Stimulated activated naive CD8-positive, alpha-beta T cell treated with anti-CD3 and anti-CD28 coated beads, Interleukin-15, Interleukin-2, amounts not matched to agents 100 U/mL and 50 U/mL, for 24 hours (primary cell): ENCODE measurements around the gene SLC16A6.
A peak's percentile ranks its signal among the peaks of the same experiment; 100 is the strongest.
"Not testable (repeated sequence)": the region's sequence is repeated elsewhere in the genome, so short reads cannot be mapped to it uniquely, and the experiment has no call there.

Source experiments
- ATAC-seq: fragments of 150-1000 bp; cut with Tn5 transposase; one replicate; pipeline ENCODE4 v1.10.0; 2021
- DNase-seq: peaks from one replicate; pipeline ENCODE4 v3.0.0; 2021

The SLC16A6 gene

DNA sequence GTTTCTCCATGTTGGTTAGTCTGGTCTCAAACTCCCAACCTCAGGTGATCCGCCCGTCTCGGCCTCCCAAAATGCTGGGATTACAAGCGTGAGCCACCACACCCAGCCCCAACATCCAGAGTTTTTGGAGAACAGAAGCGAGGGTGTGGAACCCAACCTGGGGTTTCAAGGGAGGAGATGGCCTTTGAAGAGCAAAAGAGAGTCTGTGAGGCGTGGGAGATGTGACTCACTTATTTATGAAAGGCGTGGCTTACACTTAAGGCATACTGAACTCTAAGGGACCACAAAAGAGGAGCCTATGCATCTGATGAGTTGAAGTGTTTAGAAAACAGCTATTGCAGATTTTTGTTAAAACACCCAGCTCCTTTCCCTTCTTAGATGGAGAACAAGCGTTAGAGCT, 19.2 kb upstream of the SLC16A6 start:
- ATAC-seq (peak; percentile 85), DNase-seq (no peak)

DNA sequence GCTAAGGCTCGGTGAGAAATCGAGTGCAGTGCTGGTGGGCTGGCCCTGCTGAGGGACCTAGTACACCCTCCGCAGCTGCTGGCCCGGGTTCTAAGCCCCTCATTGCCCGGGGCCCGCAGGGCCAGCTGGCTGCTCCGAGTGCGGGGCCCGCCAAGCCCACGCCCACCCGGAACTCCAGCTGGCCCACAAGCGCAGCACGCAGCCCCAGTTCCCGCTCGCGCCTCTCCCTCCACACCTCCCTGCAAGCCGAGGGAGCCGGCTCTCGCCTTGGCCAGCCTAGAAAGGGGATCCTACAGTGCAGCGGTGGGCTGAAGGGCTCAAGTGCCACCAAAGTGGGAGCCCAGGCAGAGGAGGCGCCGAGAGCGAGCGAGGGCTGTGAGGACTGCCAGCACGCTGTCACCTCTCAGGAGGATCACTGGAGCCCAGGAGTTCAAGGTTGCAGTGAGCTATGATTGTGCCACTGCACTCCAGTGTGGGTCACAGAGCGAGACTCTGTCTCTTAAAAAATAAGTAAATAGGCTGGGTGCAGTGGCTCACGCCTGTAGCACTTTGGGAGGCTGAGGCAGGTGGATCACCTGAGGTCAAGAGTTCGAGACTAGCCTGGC, 18.2 kb upstream of the SLC16A6 start:
- ATAC-seq, DNase-seq: not testable (repeated sequence)

DNA sequence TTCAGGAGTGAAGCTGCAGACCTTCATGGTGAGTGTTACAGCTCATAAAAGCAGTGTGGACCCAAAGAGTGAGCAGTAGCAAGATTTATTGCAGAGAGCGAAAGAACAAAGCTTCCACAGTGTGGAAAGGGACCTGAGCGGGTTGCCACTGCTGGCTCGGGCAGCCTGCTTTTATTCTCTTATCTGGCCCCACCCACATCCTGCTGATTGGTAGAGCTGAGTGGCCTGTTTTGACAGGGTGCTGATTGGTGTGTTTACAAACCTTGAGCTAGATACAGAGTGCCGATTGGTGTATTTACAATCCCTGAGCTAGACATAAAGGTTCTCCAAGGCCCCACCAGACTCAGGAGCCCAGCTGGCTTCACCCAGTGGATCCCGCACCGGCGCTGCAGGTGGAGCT, 17.6 kb upstream of the SLC16A6 start:
- not testable (repeated sequence) for ATAC-seq, DNase-seq

DNA sequence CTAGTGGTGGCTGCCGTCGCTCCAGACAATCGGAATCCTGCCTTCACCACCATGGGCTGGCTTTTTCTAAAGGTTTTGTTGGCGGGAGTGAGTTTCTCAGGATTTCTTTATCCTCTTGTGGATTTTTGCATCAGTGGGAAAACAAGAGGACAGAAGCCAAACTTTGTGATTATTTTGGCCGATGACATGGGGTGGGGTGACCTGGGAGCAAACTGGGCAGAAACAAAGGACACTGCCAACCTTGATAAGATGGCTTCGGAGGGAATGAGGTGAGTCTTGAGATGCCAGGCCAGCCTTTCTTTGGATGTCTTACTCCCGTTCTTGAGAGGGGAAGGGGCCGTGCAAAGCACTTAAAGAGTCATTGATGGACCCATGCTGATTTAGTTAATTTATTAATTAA, 16.5 kb upstream of the SLC16A6 start:
- no peak for DNase-seq
- no peak for ATAC-seq

DNA sequence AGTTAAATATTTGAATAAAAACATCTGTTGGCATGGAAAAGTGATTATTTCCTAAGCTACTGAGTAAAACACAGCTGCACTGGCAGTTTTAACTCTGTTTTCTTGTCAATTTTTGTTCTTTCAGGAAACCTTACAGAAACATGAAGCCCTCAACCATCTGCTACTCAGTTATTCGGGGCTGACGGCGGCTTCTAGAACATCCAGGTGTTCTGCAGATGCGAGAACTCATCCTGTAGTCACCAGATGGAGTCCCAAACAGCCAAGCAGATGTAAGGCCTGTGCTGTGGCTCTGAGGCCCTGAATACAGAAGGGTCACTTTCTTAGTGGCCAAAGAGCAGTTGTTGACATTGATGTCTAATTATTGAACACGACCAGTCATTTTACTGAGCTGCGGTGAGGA, 15.9 kb upstream of the SLC16A6 start:
- no peak for ATAC-seq

DNA sequence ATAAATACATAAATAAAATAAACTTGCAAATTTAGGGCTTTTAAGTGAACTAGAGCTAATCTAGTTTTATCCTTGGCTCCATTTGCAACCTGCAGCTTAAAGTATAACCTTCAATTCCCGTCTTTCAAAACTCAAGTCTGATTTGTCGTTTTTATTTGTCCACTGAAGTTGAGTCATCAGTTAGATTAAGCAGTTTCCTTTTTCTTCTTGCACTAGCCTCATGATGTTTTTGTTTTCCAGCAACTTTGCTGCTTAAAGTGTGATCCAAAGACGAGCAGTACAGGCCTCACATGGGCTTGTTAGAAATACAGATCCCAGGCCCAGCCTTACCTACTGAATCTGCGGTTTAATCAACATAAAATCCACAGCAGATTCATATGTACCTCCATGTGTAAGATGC, 14.2 kb upstream of the SLC16A6 start:
- DNase-seq (no peak), ATAC-seq (no peak)

More for the DNA sequence above, 15.9 kb upstream of the SLC16A6 start:
- DNase-seq, result no peak

DNA sequence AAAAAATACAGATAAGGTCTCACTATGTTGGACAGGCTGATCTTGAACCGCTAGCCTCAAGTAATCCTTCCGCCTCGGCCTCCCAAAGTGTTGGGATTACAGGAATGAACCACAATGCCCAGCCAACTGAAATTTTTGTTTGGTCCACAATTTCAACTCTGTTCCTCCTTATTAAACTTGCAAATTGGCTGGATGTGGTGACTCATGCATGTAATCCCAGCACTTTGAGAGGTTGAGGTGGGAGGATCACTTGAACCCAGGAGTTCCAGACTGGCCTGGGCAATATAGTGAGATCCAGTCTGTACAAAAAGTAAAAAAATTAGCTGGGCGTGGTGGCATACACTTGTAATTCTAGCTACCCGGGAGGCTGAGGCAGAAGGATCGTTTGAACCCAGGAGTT, 13.8 kb upstream of the SLC16A6 start:
- DNase-seq (no peak), ATAC-seq (no peak)

DNA sequence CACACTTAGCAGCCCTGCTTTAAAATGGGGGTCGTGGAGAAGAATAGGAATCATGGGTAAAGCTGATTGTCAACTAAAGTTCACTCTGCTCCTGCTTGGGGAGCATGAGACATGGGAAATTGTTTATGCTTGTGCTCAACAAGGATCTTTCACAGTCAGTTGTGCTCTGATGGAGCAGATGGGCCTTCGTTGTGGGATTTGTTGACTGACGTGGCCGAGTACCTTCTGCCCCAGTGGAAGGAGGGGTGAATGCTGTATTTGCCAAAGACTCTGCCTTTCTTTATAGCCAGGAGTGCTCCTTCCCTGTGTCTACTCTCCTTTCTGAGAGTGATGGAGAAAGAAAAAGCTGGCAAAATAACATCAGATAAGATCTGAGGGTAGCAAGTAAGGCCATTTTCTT, 11.7 kb upstream of the SLC16A6 start:
- ATAC-seq (no peak), DNase-seq (no peak)

DNA sequence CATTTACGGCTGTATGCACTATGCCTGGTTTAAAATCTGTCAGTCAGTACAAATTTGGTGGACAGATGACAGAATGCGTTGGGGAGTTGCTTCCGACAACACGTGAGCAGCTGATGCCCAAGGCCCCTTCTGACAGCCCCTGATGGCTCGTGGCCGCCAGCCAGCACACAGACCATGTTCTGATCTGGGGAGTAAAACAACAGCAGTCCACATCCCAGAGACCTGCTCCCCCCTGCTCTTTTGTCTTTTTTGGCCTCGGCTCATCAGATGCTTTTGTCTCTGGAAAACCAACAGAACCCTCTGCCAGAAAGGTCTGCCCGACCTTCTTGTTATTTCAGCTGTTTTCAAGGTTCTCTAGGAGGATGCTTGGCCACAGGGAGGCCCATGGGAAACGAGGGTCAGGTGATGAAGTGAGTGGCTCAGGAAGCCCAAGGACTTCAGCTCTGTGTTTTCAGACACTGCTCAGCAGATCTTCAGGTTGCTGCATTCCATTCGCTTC, 11.2 kb upstream of the SLC16A6 start:
- ATAC-seq (no peak), DNase-seq (no peak)

DNA sequence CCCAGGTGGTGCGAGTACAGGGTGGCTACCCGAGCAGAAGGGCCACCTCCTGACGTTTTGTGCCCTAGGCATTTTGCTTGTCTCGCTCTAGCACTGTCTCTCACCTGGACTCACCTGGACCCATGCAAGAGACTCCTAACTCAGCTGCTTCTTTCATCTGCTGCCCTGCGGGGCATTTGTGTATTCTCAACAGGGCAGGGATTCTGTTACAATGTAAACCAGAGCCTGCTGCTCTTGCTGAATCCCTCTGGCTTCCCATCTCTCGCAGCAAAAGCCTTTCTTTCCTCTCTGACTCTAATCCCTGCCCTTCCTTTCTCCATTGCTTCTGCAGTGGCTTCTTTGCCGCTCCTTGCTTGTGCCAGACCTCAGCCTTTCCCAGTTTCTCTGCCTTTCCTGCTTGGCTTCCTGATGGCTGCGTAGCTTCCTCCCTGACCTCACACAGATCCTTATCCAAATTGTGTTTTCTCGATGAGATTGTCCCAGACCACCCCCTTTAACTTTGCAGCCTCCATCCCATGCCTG, 10.6 kb upstream of the SLC16A6 start:
- ATAC-seq (no peak), DNase-seq (no peak)

DNA sequence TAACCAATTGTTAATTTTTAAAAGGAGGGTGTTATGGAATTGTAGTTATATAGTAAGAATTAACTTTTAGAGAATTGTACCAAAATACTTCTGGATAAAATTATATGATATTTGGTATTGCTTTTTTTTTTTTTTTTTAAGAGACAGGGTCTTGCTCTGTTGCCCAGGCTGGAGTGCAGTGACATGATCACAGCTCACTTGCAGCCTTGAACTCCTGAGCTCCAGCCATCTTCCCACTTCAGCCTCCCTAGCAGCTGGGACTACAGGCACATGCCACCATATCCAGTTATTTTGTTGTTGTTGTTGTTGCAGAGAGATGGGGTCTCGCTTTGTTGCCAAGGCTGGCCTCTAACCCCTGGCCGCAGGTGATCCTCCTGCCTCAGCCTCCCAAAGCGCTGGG, 8.9 kb upstream of the SLC16A6 start:
- DNase-seq (no peak), ATAC-seq (no peak)

DNA sequence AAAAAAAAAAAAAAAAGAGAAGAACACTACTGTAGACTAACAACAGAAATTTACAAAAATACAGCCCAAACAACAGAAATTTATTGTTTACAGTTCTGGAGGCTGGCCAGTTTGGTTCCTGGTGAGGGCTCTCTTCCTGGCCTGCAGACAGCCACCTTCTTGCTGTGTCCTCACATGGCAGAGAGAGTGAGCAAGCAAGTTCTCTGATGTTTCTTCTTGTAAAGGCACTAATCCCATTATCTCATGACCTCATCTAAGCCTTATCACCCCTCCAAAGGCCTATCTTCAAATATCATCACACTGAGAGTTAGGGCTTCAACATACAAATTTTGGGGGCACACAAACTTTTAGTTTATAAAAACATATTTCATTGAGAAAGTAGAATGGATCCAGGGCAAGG, 7.7 kb upstream of the SLC16A6 start:
- no peak for ATAC-seq
- no peak for DNase-seq

DNA sequence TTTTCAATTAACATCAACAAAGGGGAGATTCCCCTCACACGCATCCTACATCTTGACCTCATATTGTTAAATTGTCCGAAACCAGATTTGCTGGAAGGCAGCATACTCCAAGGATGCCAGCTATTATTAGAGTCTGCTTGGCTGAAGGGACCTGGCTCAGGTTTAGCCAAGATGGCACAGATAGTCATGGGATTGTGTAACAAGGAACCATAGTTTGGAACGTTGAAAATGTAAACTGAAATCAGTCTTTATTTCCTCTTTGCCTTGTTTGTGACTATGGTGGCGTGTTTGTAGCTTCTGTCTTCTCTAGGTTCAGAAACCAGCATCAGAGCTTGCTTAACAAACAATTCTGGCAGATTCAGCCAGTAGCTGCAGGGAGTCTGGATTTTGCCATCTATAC, 6.3 kb upstream of the SLC16A6 start:
- ATAC-seq, result no peak
- DNase-seq, result no peak

DNA sequence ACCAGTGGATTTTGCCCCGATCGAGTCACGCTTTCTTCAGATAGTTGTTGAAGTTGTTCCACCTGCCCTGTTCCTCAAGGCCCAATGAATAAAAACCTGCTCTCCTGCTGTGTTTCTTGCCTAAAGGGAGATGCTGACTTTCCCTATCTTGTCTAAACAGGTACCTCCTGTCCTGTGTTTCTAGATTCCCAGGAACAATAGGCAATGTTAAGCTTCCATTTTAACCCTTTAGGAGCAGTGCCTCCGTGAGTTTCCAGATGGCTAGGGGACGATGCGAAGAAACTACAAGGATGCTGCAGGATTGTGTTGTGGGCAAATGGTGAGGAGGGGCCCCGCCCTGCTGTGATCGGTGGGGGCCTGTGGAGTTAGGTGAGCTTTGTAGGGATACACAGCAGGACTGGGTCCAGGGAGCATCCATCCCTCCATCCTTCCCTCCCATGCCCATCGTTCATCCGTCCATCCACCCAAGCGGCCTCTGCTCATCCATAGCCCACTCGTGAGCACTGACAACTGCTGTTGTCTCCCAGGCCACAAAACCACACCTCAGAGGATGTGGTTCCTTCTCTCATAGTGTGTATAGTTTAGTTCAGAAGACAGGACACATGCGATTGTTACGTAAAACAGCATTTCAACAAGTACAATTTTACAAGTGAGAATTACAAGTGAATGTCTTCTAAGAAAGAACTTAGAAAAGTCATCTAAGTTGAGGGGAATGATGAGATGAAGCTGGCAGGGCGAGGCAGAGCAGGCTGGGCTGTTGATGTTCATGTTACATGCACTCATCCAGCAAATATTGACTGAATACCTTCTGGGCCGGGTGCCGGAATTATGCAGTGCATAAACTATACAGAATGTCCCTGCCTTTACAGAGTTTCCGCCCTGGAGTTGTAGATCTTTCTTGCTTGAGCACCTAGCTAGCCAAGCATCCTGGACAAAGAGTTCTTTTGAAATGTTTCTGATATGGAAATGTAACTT, 5.6 kb upstream of the SLC16A6 start:
- DNase-seq (peak; percentile 43), ATAC-seq (no peak)

DNA sequence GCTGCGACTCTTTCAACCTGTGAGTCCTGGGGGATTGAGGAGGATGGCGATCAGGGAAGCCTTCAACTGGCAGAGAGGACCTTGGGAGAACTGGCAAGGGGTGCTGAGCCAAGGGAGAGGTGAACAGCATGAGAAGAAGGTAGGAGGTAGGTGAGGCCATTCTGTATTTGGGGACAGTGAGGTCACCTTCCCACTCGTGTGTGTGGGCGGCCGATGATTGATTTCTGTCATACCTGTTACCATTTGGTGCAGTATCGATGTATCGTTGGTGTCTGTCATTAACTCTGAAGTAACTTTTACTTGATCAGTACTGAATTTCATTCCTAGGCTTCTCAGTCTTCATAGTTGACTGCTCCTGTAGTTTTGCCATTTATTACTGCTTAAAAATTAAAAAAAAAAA, 4.2 kb upstream of the SLC16A6 start:
- DNase-seq, result peak; percentile 42
- ATAC-seq, result no peak

DNA sequence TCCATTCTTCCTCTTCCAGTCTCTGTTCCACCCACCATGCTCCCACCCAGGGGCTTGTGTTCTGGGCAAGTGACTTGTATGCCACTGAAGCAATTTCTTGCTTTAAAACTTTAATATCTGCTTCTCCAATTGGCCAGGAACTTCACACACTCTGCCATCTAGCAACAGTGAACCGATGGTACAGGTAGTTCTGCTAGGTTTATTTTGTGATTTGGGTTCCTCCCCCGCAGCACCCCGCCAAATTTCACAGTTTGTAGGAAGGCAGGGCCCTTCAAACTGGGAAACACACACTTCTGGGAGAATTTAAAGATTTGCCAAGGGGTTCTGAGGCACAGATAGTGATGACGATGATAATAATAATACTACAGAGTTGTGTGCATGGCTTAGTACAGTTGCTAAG, 3.7 kb upstream of the SLC16A6 start:
- ATAC-seq (no peak), DNase-seq (no peak)

DNA sequence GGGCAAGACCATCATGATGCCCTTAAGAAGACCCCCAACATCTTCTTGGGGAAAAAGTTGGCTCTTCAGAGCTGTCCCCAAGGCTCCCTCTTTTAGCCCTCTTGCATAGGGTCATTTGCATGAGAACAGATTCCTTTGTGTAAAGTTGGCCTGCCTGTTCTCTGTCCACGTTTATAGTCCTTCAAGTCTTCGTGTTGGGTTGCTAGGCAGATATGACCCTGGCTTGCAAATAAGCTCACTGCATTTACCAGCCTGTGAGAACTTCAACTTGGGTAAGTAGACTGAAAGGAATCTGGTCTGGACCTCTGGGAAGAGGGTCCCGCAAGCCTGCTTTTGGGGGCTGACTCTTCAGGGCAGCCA, 3.2 kb upstream of the SLC16A6 start:
- no peak for ATAC-seq

DNA sequence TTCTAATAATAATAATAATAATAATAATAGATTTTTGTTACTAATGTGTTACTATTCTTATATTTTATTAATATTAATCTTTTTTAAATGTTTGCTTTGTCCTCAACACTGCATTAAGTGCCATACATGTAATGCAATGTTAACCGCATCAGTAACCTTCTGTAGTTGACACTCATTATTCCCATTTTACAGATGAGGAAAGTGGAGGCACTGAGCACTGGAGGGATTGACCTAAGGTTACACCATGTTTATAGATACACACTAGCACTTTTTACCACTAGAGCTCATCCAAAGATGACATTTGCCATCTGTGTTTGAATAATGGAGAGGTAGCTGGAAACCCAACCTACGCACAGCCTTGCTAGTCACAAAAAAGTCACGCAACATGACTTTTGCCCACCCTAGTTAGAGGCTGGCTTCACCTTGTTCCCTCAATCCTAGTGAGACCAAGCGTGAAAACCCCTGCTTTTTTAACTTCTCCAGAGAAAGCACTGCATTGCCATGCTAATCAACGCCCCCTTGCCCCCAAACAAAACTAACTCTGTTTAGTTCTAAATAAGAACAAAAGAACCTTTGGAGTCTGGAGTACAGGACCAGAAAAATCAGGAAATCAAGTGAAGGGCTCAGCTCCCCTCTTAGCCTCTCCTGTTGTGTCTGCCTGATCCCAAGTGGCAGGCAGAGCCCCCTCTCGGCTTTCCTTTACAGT, 2.7 kb upstream of the SLC16A6 start:
- no peak for DNase-seq
- no peak for ATAC-seq

More for the DNA sequence above, 3.2 kb upstream of the SLC16A6 start:
- no peak for DNase-seq

DNA sequence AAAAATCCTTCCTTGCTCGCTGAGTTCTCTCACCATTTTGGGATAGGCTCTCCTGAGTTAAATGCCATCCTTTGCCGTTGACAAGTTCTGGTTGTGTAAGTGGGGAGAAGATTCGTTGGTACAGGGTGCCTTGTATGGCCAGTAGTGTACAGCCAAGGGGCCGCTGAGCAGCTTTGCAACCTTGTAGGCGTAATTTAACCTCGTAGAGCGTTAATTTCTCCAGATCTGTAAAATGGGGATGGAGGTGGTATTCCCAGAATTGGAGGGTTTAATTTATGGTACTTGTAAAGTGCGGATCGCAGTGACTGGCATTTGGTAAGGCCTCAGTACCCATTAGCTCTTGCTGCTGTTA, 1.7 kb upstream of the SLC16A6 start:
- ATAC-seq (no peak), DNase-seq (no peak)

DNA sequence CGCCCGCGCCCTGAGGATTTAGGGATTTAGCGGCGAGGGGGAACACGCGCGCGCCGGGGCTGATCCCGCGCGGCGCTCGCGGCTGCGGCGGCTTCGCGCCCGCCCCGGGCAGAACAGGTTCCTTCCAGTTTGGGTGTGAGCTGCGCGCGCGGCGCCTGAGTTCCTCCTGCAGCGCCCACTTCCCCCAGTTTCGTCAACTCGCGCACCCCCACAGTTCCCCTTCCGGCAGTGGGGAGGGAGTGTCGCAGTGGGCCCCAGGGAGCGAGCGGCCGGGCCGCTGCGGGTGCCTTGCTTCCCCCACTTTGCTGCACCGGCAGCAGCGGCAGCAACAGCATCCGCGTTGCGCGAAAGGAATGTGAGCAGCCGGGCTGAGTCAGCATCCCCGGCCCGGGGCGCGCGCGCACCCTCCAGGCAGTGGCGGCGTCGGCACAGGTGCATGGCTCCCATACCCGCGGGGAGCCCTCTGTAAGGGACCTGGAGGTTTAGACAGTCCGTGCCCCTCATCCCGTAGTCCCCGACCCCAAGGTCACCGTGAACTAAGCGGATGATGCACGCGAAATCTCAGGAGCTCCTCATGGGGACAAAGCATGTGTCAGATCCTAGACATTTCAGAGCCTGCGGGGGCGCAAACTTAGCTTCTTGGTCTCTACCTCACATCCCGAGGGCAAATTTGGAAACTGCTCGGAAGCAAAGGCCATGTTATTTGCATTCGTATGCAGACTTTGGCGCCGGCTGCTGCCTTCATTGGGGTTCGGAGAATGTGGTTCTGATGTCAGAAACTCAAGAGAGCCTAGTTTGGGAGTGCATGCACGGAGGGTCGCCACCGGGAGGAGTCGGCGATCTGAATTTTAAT, 1.1 kb upstream of the SLC16A6 start:
- ATAC-seq, result peak; percentile 74
- DNase-seq, result peak; percentile 87

DNA sequence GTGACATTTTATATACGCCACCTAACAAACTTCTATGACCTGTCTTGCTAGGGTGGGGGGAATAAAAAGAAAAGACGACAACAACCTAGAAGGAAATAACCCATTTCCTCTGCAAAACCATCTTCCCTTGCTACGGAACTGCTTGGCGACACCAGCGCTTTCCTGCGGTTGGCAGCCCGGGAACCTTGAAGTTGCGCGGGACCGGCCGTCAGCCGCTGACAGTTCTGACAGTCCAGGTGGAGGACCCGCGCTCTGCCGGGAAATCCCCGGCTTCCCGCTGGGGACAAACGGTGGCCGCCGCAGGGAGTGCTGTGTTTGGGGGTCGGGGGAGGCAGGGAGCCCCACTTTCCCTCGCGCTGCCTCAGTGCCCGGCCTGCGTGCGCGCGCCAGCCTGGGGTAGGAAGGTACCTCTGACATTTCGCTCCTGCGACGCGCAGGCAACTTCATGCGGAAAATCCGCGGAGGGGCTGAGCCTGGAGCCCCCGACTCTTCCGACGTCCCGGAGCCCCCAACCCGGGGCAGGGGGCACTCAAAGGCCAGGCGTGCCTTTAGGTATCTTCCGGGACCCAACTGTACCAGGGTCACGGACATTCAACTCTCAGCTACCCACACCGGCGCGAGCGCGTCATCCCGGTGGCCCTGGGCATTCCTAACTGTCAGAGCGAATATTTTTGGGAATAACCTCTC, 516 bp downstream of the SLC16A6 start:
- no peak for ATAC-seq
- DNase-seq, result peak; percentile 68
